TTC549 (cell line): ENCODE measurements around the gene PCCA.
"Not testable (repeated sequence)": the region's sequence is repeated elsewhere in the genome, so short reads cannot be mapped to it uniquely, and the experiment has no call there.

Experiments used
- FAIRE-seq: peaks from 2 replicates; lab custom pipeline; 2012; peaks lifted over from hg19 to GRCh38; lab: Jason Lieb, UNC

Gene PCCA

GRCh38 chr13:100245104-100245503 is 156.2 kb downstream of the PCCA start:
- FAIRE-seq = no peak

GRCh38 chr13:100247937-100248336 is 159.0 kb downstream of the PCCA start:
- FAIRE-seq = no peak

- no peak for FAIRE-seq
Observed at GRCh38 chr13:100254002-100254401, 165.1 kb downstream of the PCCA start.

- no peak for FAIRE-seq
Observed at GRCh38 chr13:100262404-100262803, 173.5 kb downstream of the PCCA start.

GRCh38 chr13:100266026-100266425 is 177.1 kb downstream of the PCCA start:
- no peak for FAIRE-seq

GRCh38 chr13:100269837-100270236 is 180.9 kb downstream of the PCCA start:
- no peak for FAIRE-seq

- no peak for FAIRE-seq
Observed at GRCh38 chr13:100273138-100273537, 184.2 kb downstream of the PCCA start.

- no peak for FAIRE-seq
Observed at GRCh38 chr13:100273552-100273951, 184.7 kb downstream of the PCCA start.

GRCh38 chr13:100274942-100275506 is 186.1 kb downstream of the PCCA start:
- no peak for FAIRE-seq

GRCh38 chr13:100275746-100276145 is 186.9 kb downstream of the PCCA start:
- no peak for FAIRE-seq

GRCh38 chr13:100280681-100281080 is 191.8 kb downstream of the PCCA start:
- no peak for FAIRE-seq

- FAIRE-seq = not testable (repeated sequence)
Observed at GRCh38 chr13:100282306-100282705, 193.4 kb downstream of the PCCA start.

GRCh38 chr13:100290165-100290801 is 201.4 kb downstream of the PCCA start:
- FAIRE-seq = no peak

- no peak for FAIRE-seq
Observed at GRCh38 chr13:100291624-100292023, 202.7 kb downstream of the PCCA start.

GRCh38 chr13:100297413-100297812 is 208.5 kb downstream of the PCCA start:
- no peak for FAIRE-seq

- no peak for FAIRE-seq
Observed at GRCh38 chr13:100298116-100298681, 209.3 kb downstream of the PCCA start.

- FAIRE-seq = no peak
Observed at GRCh38 chr13:100298691-100299090, 209.8 kb downstream of the PCCA start.

- no peak for FAIRE-seq
Observed at GRCh38 chr13:100300243-100300642, 211.3 kb downstream of the PCCA start.

GRCh38 chr13:100300708-100301107 is 211.8 kb downstream of the PCCA start:
- no peak for FAIRE-seq

- no peak for FAIRE-seq
Observed at GRCh38 chr13:100301418-100301817, 212.5 kb downstream of the PCCA start.

- FAIRE-seq = no peak
Observed at GRCh38 chr13:100302391-100302790, 213.5 kb downstream of the PCCA start.

GRCh38 chr13:100304229-100304628 is 215.3 kb downstream of the PCCA start:
- no peak for FAIRE-seq

GRCh38 chr13:100305398-100305797 is 216.5 kb downstream of the PCCA start:
- no peak for FAIRE-seq

- FAIRE-seq = no peak
Observed at GRCh38 chr13:100306030-100306429, 217.1 kb downstream of the PCCA start.
